GM21528 (cell line): Measurements from ENCODE around the gene KLF16.
"Not testable (repeated sequence)": the region's sequence is repeated elsewhere in the genome, so short reads cannot be mapped to it uniquely, and the experiment has no call there.

Experiments
- ATAC-seq: cut with Tn5 transposase; IDR thresholded peaks from one replicate; pipeline ENCODE4 v1.9.1; 2021; ENCODE audit warnings: mild to moderate bottlenecking, moderate library complexity; ENCODE audit not compliant: unreplicated experiment, low FRiP score

KLF16 gene

GRCh38 chr19:1884719-1885334 is 21.4 kb upstream of the KLF16 start:
- no peak for ATAC-seq

GRCh38 chr19:1884291-1884718 is 20.9 kb upstream of the KLF16 start:
- ATAC-seq, result no peak

GRCh38 chr19:1883784-1884183 is 20.4 kb upstream of the KLF16 start:
- ATAC-seq, result no peak

- ATAC-seq, result no peak
These were observed 19.7 kb upstream of the KLF16 start for GRCh38 chr19:1882786-1883692.

GRCh38 chr19:1882089-1882785 is 18.9 kb upstream of the KLF16 start:
- no peak for ATAC-seq

GRCh38 chr19:1881393-1882088 is 18.2 kb upstream of the KLF16 start:
- not testable (repeated sequence) for ATAC-seq

- ATAC-seq, result no peak
These were observed 17.4 kb upstream of the KLF16 start for GRCh38 chr19:1880611-1881392.

- not testable (repeated sequence) for ATAC-seq
These were observed 16.6 kb upstream of the KLF16 start for GRCh38 chr19:1879982-1880381.

GRCh38 chr19:1878583-1878982 is 15.2 kb upstream of the KLF16 start:
- ATAC-seq, result not testable (repeated sequence)

GRCh38 chr19:1877280-1877660 is 13.9 kb upstream of the KLF16 start:
- not testable (repeated sequence) for ATAC-seq

- peak; percentile 20 for ATAC-seq
These were observed 13.3 kb upstream of the KLF16 start for GRCh38 chr19:1876496-1877279.

GRCh38 chr19:1875646-1876495 is 12.5 kb upstream of the KLF16 start:
- ATAC-seq, result peak; percentile 81

GRCh38 chr19:1875265-1875645 is 11.9 kb upstream of the KLF16 start:
- ATAC-seq, result not testable (repeated sequence)

GRCh38 chr19:1874554-1875185 is 11.3 kb upstream of the KLF16 start:
- ATAC-seq, result no peak

- no peak for ATAC-seq
These were observed 10.4 kb upstream of the KLF16 start for GRCh38 chr19:1873524-1874473.

- ATAC-seq, result no peak
These were observed 9.6 kb upstream of the KLF16 start for GRCh38 chr19:1872807-1873523.
